ENCODE results near the gene PSMB8.

The PSMB8 gene

GRCh38 chr6:32796848-32797776, 46.7 kb downstream of the PSMB8 start:
- TF ChIP-seq TAF1 (IDR thresholded peaks at IDR 0.05; ENCODE audit: borderline replicate concordance, insufficient read depth, low read length): no peak
- TF ChIP-seq FOXP2 (optimal IDR thresholded peaks at IDR 0.05; ENCODE audit: borderline replicate concordance, extremely low read depth, extremely low read length, insufficient read depth): no peak
- TF ChIP-seq SIN3A (IDR thresholded peaks at IDR 0.05; ENCODE audit: borderline replicate concordance, insufficient read depth, low read length): no peak
- TF ChIP-seq POLR2AphosphoS5 (IDR thresholded peaks at IDR 0.05; ENCODE audit: low read depth, low read length): no peak
- TF ChIP-seq, protein P1, sequence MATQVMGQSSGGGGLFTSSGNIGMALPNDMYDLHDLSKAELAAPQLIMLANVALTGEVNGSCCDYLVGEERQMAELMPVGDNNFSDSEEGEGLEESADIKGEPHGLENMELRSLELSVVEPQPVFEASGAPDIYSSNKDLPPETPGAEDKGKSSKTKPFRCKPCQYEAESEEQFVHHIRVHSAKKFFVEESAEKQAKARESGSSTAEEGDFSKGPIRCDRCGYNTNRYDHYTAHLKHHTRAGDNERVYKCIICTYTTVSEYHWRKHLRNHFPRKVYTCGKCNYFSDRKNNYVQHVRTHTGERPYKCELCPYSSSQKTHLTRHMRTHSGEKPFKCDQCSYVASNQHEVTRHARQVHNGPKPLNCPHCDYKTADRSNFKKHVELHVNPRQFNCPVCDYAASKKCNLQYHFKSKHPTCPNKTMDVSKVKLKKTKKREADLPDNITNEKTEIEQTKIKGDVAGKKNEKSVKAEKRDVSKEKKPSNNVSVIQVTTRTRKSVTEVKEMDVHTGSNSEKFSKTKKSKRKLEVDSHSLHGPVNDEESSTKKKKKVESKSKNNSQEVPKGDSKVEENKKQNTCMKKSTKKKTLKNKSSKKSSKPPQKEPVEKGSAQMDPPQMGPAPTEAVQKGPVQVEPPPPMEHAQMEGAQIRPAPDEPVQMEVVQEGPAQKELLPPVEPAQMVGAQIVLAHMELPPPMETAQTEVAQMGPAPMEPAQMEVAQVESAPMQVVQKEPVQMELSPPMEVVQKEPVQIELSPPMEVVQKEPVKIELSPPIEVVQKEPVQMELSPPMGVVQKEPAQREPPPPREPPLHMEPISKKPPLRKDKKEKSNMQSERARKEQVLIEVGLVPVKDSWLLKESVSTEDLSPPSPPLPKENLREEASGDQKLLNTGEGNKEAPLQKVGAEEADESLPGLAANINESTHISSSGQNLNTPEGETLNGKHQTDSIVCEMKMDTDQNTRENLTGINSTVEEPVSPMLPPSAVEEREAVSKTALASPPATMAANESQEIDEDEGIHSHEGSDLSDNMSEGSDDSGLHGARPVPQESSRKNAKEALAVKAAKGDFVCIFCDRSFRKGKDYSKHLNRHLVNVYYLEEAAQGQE (IDR thresholded peaks at IDR 0.05; ENCODE audit: insufficient read depth in 1 of 2, low read depth in 2 of 2, low read length in 2 of 2): no peak

DNA sequence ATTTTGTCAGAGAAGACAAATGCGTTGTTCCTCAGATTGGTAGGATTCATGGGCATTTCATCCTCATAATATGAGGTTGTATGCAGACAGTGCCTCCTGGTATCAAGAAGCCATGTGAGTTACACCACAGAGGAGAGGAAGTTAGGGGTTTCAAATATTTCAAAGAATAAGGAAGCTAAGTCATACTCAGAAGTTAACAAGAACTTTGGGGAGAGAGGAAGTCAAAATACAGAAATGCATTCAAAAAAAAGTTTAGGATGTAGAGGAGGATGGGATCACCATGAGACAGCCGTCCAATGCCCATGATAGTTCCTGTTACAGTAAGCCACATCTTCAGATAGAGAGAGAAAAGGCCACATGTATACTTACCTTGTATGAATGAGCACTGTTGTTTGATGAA, 49.3 kb downstream of the PSMB8 start:
- TF ChIP-seq FOXP2 (optimal IDR thresholded peaks at IDR 0.05; ENCODE audit: borderline replicate concordance, extremely low read depth, extremely low read length, insufficient read depth) (no peak), SIN3A (IDR thresholded peaks at IDR 0.05; ENCODE audit: borderline replicate concordance, insufficient read depth, low read length) (no peak), TAF1 (IDR thresholded peaks at IDR 0.05; ENCODE audit: borderline replicate concordance, insufficient read depth, low read length) (no peak)

DNA sequence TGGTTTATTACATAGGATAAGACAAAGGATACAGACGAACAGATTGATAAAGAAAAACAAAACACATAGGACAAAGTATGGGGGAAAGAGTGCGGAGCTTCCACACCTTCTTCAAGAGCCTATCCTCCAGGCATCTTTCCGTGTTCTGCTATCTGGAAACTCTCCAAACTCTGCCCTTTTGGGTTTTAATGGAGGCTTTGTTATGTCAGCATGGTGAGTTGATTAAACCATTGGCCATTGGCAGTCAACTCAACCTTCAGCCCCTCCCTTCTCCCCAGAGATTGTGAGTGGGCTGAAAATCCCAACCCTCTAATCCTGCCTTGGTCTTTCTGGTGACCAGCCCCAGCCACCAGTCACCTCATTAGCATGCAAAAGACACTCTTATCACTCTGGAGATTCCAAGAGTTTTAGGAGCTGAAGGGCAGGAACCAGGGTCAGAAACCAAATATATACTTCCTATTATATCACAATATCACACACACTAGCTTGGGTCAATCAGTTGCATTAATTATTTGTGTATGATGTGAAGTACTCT, 50.9 kb downstream of the PSMB8 start:
- no peak for TF ChIP-seq TAF1 (IDR thresholded peaks at IDR 0.05; ENCODE audit: borderline replicate concordance, insufficient read depth, low read length)
- no peak for TF ChIP-seq POLR2AphosphoS5 (IDR thresholded peaks at IDR 0.05; ENCODE audit: low read depth, low read length)
- TF ChIP-seq, protein P1 (IDR thresholded peaks at IDR 0.05; ENCODE audit: insufficient read depth in 1 of 2, low read depth in 2 of 2, low read length in 2 of 2): no peak
- TF ChIP-seq SIN3A (IDR thresholded peaks at IDR 0.05; ENCODE audit: borderline replicate concordance, insufficient read depth, low read length): no peak
- no peak for TF ChIP-seq FOXP2 (optimal IDR thresholded peaks at IDR 0.05; ENCODE audit: borderline replicate concordance, extremely low read depth, extremely low read length, insufficient read depth)

Measured in PFSK-1 (cell line).